HEK293 (cell line): ENCODE results near the gene SHISAL1.

Source experiments
- CTCF ChIA-PET: fragments of 350-600 bp; formaldehyde crosslinking; extraction: SDS; loops from one replicate; lab custom pipeline; 2021; ENCODE audit warnings: antibody characterized with exemption; lab: Yijun Ruan, JAX
- POLR2A ChIA-PET: fragments of 300-600 bp; formaldehyde crosslinking; extraction: SDS; loops from one replicate; lab custom pipeline; 2020; ENCODE audit warnings: antibody characterized with exemption, inconsistent platforms; lab: Yijun Ruan, JAX
- H3K27ac ChIP-seq: fragments of 200-500 bp; sonication (Bioruptor generic); 2 replicates; pipeline ENCODE4 v1.5.1; 2014; ENCODE audit warnings: low read depth, low read length, control low read depth, inconsistent platforms; ENCODE audit errors: extremely low read depth
- H3K36me3 ChIP-seq, 2 experiments: fragments of 200-500 bp in 1 of 2; sonication (Bioruptor generic) in 1 of 2; 1 replicate in 1 of 2; 2 replicates in 1 of 2; pipeline ENCODE4 v1.5.1; 2014 to 2017; ENCODE audit warnings: inconsistent platforms in 2 of 2, low read length in 2 of 2; ENCODE audit not compliant: control insufficient read depth in 2 of 2, insufficient read depth in 1 of 2
- H3K4me1 ChIP-seq: fragments of 200-500 bp; sonication (Bioruptor generic); 2 replicates; pipeline ENCODE4 v1.5.1; 2014; ENCODE audit warnings: mild to moderate bottlenecking, low read length, inconsistent platforms; ENCODE audit not compliant: control insufficient read depth, insufficient read depth
- H3K4me3 ChIP-seq: 2 replicates; pipeline ENCODE4 v1.5.1; 2011; ENCODE audit warnings: low read depth, mild to moderate bottlenecking, control low read depth, low read length, moderate library complexity
- H3K9me3 ChIP-seq: fragments of 200-500 bp; sonication (Bioruptor generic); 2 replicates; pipeline ENCODE4 v1.5.1; 2014; ENCODE audit warnings: low read depth, low read length, inconsistent platforms; ENCODE audit not compliant: control insufficient read depth, insufficient read depth
- EGR2 ChIP-seq: fragments of 450-650 bp; formaldehyde crosslinking; IDR thresholded peaks from 2 replicates; pipeline ENCODE4 v1.5.1; 2016; ENCODE audit warnings: low read depth, missing biosample characterization, missing genetic modification characterization
- HOXA7 ChIP-seq: sonication (generic); formaldehyde crosslinking; IDR thresholded peaks from 2 replicates; pipeline ENCODE4 v1.8.1; 2022; ENCODE audit warnings: missing genetic modification reagents, borderline replicate concordance
- OVOL3 ChIP-seq: fragments of 450-650 bp; formaldehyde crosslinking; IDR thresholded peaks from 2 replicates; pipeline ENCODE4 v1.5.1; 2016; ENCODE audit warnings: missing biosample characterization, missing genetic modification characterization
- PRDM1 ChIP-seq: fragments of 450-650 bp; formaldehyde crosslinking; IDR thresholded peaks from 2 replicates; pipeline ENCODE4; 2016; ENCODE audit warnings: missing biosample characterization, missing genetic modification characterization
- ZNF140 ChIP-seq: fragments of 450-650 bp; formaldehyde crosslinking; IDR thresholded peaks from 2 replicates; pipeline ENCODE4 v1.5.1; 2016; ENCODE audit warnings: missing biosample characterization, missing genetic modification characterization
- ZNF157 ChIP-seq: fragments of 450-650 bp; formaldehyde crosslinking; IDR thresholded peaks from 2 replicates; pipeline ENCODE4 v1.5.1; 2016; ENCODE audit warnings: missing biosample characterization, missing genetic modification characterization
- ZNF175 ChIP-seq: fragments of 450-650 bp; formaldehyde crosslinking; IDR thresholded peaks from 2 replicates; pipeline ENCODE4 v1.5.1; 2016; ENCODE audit warnings: missing biosample characterization, missing genetic modification characterization
- ZNF19 ChIP-seq: fragments of 450-650 bp; formaldehyde crosslinking; IDR thresholded peaks from 2 replicates; pipeline ENCODE4; 2016; ENCODE audit warnings: missing biosample characterization, missing genetic modification characterization, low read depth
- ZNF23 ChIP-seq: fragments of 450-650 bp; formaldehyde crosslinking; IDR thresholded peaks from 2 replicates; pipeline ENCODE4 v1.5.1; 2016; ENCODE audit warnings: missing biosample characterization, missing genetic modification characterization, borderline replicate concordance
- ZNF302 ChIP-seq: fragments of 450-650 bp; formaldehyde crosslinking; IDR thresholded peaks from 2 replicates; pipeline ENCODE4 v1.5.1; 2016; ENCODE audit warnings: missing biosample characterization, missing genetic modification characterization, low read depth
- ZNF391 ChIP-seq: fragments of 450-650 bp; formaldehyde crosslinking; IDR thresholded peaks from 2 replicates; pipeline ENCODE4 v1.5.1; 2016; ENCODE audit warnings: low read depth, missing biosample characterization, missing genetic modification characterization, borderline replicate concordance
- ZNF521 ChIP-seq: fragments of 450-650 bp; formaldehyde crosslinking; IDR thresholded peaks from 2 replicates; pipeline ENCODE4 v1.5.1; 2017; ENCODE audit warnings: missing biosample characterization, mild to moderate bottlenecking, missing genetic modification characterization
- ZNF529 ChIP-seq: fragments of 450-650 bp; formaldehyde crosslinking; IDR thresholded peaks from 2 replicates; pipeline ENCODE4 v1.5.1; 2017; ENCODE audit warnings: missing genetic modification characterization, missing biosample characterization; ENCODE audit not compliant: insufficient replicate concordance
- ZNF561 ChIP-seq: fragments of 450-650 bp; IDR thresholded peaks from 2 replicates; pipeline ENCODE4 v1.5.1; 2018; ENCODE audit warnings: missing biosample characterization, missing genetic modification characterization, borderline replicate concordance
- ZNF776 ChIP-seq: fragments of 450-650 bp; formaldehyde crosslinking; IDR thresholded peaks from 2 replicates; pipeline ENCODE4 v1.5.0; 2017; ENCODE audit warnings: missing biosample characterization, missing genetic modification characterization, borderline replicate concordance
- ZNF791 ChIP-seq: fragments of 450-650 bp; formaldehyde crosslinking; IDR thresholded peaks from 2 replicates; pipeline ENCODE4 v1.5.1; 2016; ENCODE audit warnings: missing biosample characterization, missing genetic modification characterization
- ZNF837 ChIP-seq: fragments of 450-650 bp; formaldehyde crosslinking; IDR thresholded peaks from 2 replicates; pipeline ENCODE4 v1.5.1; 2016; ENCODE audit warnings: missing biosample characterization, missing genetic modification characterization
- ZNF843 ChIP-seq: fragments of 450-650 bp; formaldehyde crosslinking; IDR thresholded peaks from 2 replicates; pipeline ENCODE4 v1.5.1; 2016; ENCODE audit warnings: missing biosample characterization, missing genetic modification characterization
- TF ChIP-seq, protein P1 (sequence below): fragments of 450-650 bp; formaldehyde crosslinking; IDR thresholded peaks from 2 replicates; pipeline ENCODE4 v1.5.1; 2016; ENCODE audit warnings: missing biosample characterization, missing genetic modification characterization
- TF ChIP-seq, protein P2 (sequence below): fragments of 450-650 bp; formaldehyde crosslinking; IDR thresholded peaks from 2 replicates; pipeline ENCODE4 v1.5.1; 2016; ENCODE audit warnings: missing biosample characterization, missing genetic modification characterization
- TF ChIP-seq, protein P3 (sequence below): fragments of 450-650 bp; formaldehyde crosslinking; IDR thresholded peaks from 2 replicates; pipeline ENCODE4 v1.5.1; 2016; ENCODE audit warnings: missing biosample characterization, missing genetic modification characterization
- TF ChIP-seq, protein P4 (sequence below): fragments of 450-650 bp; IDR thresholded peaks from 2 replicates; pipeline ENCODE4 v1.5.1; 2018; ENCODE audit warnings: missing biosample characterization, mild to moderate bottlenecking, missing genetic modification characterization
- TF ChIP-seq, protein P5 (sequence below): fragments of 450-650 bp; formaldehyde crosslinking; IDR thresholded peaks from 2 replicates; pipeline ENCODE4 v1.5.1; 2017; ENCODE audit warnings: missing biosample characterization, missing genetic modification characterization

Gene SHISAL1

DNA sequence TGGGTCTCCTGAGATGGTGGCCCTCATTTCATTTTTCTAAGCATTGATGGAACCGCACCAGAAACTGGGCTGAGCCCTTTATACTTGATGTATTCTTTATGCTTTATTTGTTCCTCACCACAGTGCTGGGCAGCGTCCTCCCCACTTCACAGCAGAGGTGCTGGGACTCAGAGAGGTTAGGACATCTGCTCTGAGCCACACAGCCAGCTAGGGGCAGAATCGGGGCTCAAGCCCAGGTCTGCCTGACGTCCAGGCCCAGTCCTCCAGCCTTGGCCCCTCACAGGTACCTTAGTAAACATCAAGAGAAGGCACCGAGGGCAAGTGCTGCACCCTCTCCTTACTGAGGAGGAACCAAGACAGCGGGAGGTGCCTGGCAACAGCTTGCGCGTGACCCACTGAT is 20.2 kb upstream of the SHISAL1 start:
- CTCF ChIA-PET = interaction anchor here (0.5 to 1.1 kb wide), 3 partner anchors 73 to 488 kb away, joined by 3 to 4 read pairs (median 4); no protein-coding TSS in a partner anchor
- Histone ChIP-seq H3K4me3 (no peak overlapping the region), H3K27ac (no peak overlapping the region), H3K9me3 (no peaks in the 10 kb centered on the region), H3K36me3 (no peaks in the 10 kb centered on the region), H3K4me1 (no peaks in the 10 kb centered on the region)
- POLR2A ChIA-PET = no interaction called here
- TF ChIP-seq, protein P1, sequence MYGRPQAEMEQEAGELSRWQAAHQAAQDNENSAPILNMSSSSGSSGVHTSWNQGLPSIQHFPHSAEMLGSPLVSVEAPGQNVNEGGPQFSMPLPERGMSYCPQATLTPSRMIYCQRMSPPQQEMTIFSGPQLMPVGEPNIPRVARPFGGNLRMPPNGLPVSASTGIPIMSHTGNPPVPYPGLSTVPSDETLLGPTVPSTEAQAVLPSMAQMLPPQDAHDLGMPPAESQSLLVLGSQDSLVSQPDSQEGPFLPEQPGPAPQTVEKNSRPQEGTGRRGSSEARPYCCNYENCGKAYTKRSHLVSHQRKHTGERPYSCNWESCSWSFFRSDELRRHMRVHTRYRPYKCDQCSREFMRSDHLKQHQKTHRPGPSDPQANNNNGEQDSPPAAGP (tag by site-specific recombination) = no peak

DNA sequence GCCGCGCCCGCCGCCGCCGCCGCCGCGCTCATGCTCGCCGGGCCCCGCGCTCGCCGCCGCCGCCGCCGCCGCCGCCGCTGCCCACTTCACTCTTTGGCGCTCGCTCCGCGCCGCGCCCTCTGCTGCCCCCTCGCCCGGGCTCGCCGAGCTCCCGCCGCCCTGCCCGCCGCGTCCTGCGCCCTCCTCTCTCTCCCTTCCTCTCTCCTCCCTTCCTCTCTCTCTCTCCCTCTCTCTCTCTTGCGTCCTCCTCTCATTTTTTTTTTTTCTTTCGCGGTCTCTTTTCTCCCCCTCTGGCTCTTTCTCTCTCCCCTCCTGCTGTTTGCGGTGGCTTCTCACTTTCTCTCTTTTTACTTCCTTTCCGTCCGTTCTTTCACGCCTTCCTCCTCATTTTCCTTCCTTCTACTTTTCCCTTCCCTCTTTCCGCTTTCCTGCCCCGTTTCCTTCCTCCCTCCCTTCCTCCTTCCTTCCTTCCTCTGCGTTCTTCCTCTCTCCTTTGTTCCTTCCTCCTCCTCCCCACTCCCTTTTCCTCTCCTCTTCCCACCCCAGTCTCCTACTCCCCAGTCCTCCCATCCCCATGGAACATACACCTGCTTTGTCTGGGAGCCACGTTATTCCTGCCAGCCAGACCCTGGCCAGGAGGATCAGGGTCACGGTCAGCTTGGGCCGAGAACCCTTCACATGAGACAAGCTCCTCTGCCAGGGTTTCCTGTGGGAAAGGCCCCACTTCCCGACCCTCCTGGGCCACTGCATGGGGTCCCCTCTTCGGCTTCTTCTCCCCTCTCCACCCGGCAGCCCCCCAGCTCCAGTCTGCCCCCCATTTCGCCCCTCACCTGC is 19.3 kb upstream of the SHISAL1 start:
- ChIA-PET POLR2A (no interaction called here), CTCF (interaction anchor here (0.5 to 1.1 kb wide), 3 partner anchors 73 to 986 kb away, joined by 3 to 4 read pairs (median 4); no protein-coding TSS in a partner anchor)
- Histone ChIP-seq H3K4me1 (no peaks in the 10 kb centered on the region), H3K4me3 (peak overlapping the region; percentile 31), H3K9me3 (no peaks in the 10 kb centered on the region), H3K36me3 (no peaks in the 10 kb centered on the region), H3K27ac (no peak overlapping the region)
- TF ChIP-seq, protein P2, sequence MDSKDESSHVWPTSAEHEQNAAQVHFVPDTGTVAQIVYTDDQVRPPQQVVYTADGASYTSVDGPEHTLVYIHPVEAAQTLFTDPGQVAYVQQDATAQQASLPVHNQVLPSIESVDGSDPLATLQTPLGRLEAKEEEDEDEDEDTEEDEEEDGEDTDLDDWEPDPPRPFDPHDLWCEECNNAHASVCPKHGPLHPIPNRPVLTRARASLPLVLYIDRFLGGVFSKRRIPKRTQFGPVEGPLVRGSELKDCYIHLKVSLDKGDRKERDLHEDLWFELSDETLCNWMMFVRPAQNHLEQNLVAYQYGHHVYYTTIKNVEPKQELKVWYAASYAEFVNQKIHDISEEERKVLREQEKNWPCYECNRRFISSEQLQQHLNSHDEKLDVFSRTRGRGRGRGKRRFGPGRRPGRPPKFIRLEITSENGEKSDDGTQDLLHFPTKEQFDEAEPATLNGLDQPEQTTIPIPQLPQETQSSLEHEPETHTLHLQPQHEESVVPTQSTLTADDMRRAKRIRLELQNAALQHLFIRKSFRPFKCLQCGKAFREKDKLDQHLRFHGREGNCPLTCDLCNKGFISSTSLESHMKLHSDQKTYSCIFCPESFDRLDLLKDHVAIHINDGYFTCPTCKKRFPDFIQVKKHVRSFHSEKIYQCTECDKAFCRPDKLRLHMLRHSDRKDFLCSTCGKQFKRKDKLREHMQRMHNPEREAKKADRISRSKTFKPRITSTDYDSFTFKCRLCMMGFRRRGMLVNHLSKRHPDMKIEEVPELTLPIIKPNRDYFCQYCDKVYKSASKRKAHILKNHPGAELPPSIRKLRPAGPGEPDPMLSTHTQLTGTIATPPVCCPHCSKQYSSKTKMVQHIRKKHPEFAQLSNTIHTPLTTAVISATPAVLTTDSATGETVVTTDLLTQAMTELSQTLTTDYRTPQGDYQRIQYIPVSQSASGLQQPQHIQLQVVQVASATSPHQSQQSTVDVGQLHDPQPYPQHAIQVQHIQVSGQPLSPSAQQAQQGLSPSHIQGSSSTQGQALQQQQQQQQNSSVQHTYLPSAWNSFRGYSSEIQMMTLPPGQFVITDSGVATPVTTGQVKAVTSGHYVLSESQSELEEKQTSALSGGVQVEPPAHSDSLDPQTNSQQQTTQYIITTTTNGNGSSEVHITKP (tag by site-specific recombination) = no peak
- TF ChIP-seq HOXA7 = no peak
- no peak for TF ChIP-seq ZNF837
- TF ChIP-seq ZNF157 (tag by site-specific recombination) = no peak
- TF ChIP-seq ZNF529 (tag by site-specific recombination) = no peak
- TF ChIP-seq PRDM1 (tag by site-specific recombination) = peak; percentile 99
- TF ChIP-seq ZNF791 (tag by site-specific recombination) = 0 out of 2 replicates have a peak, but pooled peaks have one; percentile 12
- TF ChIP-seq ZNF23 (tag by site-specific recombination) = no peak
- TF ChIP-seq ZNF521 (tag by site-specific recombination) = no peak
- TF ChIP-seq ZNF776 (tag by site-specific recombination) = no peak
- no peak; the same call in 1 of the 2 replicates for TF ChIP-seq ZNF391 (tag by site-specific recombination)
- TF ChIP-seq, protein P3, sequence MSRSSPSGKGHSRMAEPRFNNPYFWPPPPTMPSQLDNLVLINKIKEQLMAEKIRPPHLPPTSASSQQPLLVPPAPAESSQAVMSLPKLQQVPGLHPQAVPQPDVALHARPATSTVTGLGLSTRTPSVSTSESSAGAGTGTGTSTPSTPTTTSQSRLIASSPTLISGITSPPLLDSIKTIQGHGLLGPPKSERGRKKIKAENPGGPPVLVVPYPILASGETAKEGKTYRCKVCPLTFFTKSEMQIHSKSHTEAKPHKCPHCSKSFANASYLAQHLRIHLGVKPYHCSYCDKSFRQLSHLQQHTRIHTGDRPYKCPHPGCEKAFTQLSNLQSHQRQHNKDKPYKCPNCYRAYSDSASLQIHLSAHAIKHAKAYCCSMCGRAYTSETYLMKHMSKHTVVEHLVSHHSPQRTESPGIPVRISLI (tag by site-specific recombination) = no peak
- no peak for TF ChIP-seq ZNF302 (tag by site-specific recombination)
- TF ChIP-seq, protein P4, sequence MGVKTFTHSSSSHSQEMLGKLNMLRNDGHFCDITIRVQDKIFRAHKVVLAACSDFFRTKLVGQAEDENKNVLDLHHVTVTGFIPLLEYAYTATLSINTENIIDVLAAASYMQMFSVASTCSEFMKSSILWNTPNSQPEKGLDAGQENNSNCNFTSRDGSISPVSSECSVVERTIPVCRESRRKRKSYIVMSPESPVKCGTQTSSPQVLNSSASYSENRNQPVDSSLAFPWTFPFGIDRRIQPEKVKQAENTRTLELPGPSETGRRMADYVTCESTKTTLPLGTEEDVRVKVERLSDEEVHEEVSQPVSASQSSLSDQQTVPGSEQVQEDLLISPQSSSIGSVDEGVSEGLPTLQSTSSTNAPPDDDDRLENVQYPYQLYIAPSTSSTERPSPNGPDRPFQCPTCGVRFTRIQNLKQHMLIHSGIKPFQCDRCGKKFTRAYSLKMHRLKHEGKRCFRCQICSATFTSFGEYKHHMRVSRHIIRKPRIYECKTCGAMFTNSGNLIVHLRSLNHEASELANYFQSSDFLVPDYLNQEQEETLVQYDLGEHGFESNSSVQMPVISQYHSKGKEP = no peak
- no peak for TF ChIP-seq OVOL3 (tag by site-specific recombination)
- TF ChIP-seq, protein P5, sequence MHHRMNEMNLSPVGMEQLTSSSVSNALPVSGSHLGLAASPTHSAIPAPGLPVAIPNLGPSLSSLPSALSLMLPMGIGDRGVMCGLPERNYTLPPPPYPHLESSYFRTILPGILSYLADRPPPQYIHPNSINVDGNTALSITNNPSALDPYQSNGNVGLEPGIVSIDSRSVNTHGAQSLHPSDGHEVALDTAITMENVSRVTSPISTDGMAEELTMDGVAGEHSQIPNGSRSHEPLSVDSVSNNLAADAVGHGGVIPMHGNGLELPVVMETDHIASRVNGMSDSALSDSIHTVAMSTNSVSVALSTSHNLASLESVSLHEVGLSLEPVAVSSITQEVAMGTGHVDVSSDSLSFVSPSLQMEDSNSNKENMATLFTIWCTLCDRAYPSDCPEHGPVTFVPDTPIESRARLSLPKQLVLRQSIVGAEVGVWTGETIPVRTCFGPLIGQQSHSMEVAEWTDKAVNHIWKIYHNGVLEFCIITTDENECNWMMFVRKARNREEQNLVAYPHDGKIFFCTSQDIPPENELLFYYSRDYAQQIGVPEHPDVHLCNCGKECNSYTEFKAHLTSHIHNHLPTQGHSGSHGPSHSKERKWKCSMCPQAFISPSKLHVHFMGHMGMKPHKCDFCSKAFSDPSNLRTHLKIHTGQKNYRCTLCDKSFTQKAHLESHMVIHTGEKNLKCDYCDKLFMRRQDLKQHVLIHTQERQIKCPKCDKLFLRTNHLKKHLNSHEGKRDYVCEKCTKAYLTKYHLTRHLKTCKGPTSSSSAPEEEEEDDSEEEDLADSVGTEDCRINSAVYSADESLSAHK (tag by site-specific recombination) = no peak
- no peak for TF ChIP-seq ZNF843 (tag by site-specific recombination)
- no peak for TF ChIP-seq ZNF19 (tag by site-specific recombination)
- no peak for TF ChIP-seq ZNF561 (tag by site-specific recombination)
- TF ChIP-seq EGR2 (tag by site-specific recombination) = peak; percentile 64
- TF ChIP-seq ZNF175 (tag by site-specific recombination) = no peak
- TF ChIP-seq ZNF140 (tag by site-specific recombination) = no peak
